ENCODE measurements around the gene MAB21L2.

The MAB21L2 gene

DNA sequence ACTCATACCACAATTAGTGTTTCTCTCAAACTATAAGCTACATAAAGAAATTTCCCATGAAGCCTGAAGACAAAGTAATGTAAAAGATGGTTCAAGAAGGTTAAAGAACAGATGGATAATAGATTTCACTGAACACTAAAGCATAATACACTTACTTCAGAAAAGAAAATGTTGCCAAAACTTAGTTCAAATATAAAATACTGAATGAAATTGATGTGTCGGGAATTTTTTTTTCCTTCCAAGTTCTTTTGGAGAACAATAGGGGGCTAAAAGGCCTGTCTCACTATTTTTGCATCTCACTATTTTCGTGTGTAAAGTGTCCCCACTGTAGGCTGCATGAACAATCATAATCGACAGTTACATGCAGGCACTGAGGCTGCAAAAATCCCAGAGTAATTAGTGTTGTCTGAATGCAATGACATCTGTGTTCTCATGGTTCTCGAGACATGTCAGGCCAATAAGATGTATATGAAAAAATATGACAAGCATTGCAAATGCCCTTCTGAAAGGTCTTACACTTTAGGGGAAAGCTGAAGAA is 11.9 kb upstream of the MAB21L2 start:
- TF ChIP-seq EZH2 (IDR thresholded peaks at IDR 0.05) (no peak), POLR2AphosphoS5 (IDR thresholded peaks at IDR 0.05; ENCODE audit: borderline replicate concordance, low read depth, low read length) (no peak)
- no peak overlapping the region for H3K27ac ChIP-seq
- H3K4me3 ChIP-seq: no peak overlapping the region
- no peak for DNase-seq (ENCODE audit: low read depth, low spot score)
- no peaks in the 10 kb centered on the region for H3K9me3 ChIP-seq (ENCODE audit: low read depth, low read length)
- H3K9ac ChIP-seq (ENCODE audit: insufficient read length): no peak overlapping the region
- H3K36me3 ChIP-seq (ENCODE audit: insufficient read depth, low read length): no peaks in the 10 kb centered on the region; the same call in 1 of the 2 replicates

DNA sequence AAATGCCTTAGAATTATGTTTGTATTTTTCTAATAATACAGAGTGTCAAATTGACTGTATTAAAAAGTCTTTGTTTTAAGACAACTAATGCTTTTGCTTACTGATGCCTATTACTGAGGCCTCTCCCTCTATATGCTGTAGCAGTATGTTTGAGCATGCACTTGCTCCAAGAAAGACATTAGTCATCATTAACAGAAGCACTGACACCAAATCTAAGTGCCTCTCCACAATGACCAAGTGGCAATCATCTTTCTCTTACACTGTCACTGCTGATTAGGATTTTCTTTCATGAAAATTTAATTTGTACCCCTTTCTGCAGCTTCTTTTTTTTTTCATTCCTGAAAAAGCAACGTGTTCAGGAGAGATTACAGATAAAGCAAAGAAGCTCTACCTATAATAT is 11.1 kb upstream of the MAB21L2 start:
- no peaks in the 10 kb centered on the region for H3K9me3 ChIP-seq (ENCODE audit: low read depth, low read length)
- TF ChIP-seq FOXP2 (optimal IDR thresholded peaks at IDR 0.05; ENCODE audit: control extremely low read depth, extremely low read length, insufficient read depth) (no peak), EZH2 (IDR thresholded peaks at IDR 0.05) (no peak), POLR2AphosphoS5 (IDR thresholded peaks at IDR 0.05; ENCODE audit: borderline replicate concordance, low read depth, low read length) (no peak)
- H3K9ac ChIP-seq (ENCODE audit: insufficient read length): no peak overlapping the region
- H3K36me3 ChIP-seq (ENCODE audit: insufficient read depth, low read length): no peaks in the 10 kb centered on the region
- H3K4me3 ChIP-seq: no peak overlapping the region
- DNase-seq (ENCODE audit: low read depth, low spot score): no peak
- H3K27ac ChIP-seq: no peak overlapping the region

DNA sequence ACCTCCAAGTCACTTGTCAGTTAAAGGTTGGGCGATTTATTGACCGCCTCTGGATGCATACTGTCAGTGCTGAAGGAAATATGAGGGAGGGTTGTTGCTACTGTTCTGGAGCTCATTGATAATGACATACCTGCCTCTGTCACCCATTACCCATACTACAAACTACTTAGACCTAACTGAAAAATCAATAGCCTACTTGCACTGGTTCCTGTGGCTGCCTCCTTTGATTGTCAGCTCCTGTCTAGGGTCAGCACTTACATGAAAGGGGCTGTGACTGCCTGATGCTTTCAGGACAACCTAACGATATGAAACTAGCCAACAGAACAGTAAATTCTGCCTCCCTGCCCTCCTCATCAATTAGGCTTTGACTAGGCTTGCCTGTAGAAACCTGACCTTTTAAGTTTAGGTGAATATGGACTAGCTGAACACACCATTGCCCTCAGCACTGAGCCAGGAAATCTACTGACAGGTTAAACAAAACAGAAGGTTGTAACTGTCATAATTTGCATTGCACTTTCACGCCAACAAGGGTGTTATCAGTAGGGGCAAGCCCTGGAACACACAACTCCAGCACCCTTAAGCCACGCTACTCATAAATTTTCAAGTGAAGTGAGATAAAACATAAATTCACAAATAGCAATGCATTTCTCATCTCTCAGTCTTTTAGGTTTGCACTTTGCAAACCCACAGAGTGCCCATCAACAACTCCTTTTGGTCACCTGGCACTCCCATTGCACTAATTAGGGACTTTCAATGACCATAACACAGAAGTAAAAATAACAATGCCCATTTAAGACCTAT is 9.0 kb upstream of the MAB21L2 start:
- Histone ChIP-seq H3K4me3 (no peak overlapping the region), H3K36me3 (ENCODE audit: insufficient read depth, low read length) (no peaks in the 10 kb centered on the region), H3K27ac (no peak overlapping the region), H3K9me3 (ENCODE audit: low read depth, low read length) (no peaks in the 10 kb centered on the region), H3K9ac (ENCODE audit: insufficient read length) (no peak overlapping the region)
- TF ChIP-seq EZH2 (IDR thresholded peaks at IDR 0.05): no peak
- no peak for TF ChIP-seq POLR2AphosphoS5 (IDR thresholded peaks at IDR 0.05; ENCODE audit: borderline replicate concordance, low read depth, low read length)
- no peak for TF ChIP-seq FOXP2 (optimal IDR thresholded peaks at IDR 0.05; ENCODE audit: control extremely low read depth, extremely low read length, insufficient read depth)
- DNase-seq (ENCODE audit: low read depth, low spot score): no peak

DNA sequence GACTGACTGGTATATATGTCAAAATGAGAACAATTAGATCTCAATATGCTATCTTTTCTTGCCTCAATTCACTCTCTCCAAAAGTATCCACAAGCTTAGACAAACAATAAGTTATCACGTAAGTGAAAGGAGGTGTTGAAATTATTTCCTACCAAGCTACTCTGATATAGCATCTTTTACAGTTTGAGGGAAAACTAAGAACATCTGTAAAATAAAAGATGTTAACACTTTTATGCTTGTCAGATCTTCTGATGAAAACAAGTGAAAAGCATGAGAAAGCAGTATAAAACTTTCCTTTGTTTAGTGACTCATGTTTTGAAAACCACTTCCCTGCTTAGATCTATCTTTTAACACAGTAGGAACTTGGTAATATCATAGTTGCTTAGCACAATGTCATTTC is 8.4 kb upstream of the MAB21L2 start:
- no peak for DNase-seq (ENCODE audit: low read depth, low spot score)
- no peak overlapping the region for H3K27ac ChIP-seq

DNA sequence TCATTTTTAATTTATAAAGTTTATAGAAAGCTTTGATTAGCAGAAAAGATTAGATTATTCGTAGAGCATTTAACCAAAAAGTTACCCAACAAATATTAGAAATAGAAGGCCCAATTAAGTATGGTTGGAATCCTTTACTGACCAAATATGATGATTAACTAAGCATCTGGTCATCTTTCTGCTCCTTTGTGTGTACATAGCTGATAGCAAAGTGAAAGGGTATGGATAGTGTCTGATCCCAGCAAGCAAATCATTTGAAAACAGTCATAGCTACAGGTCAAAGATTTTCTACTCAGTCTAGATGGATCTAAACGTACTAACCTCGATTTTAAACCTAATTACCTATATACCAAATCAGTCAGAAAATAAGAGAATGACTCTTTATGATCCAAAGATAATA is 7.3 kb upstream of the MAB21L2 start:
- Histone ChIP-seq H3K27ac (no peak overlapping the region), H3K9ac (ENCODE audit: insufficient read length) (no peak overlapping the region), H3K36me3 (ENCODE audit: insufficient read depth, low read length) (no peaks in the 10 kb centered on the region), H3K4me3 (no peak overlapping the region), H3K9me3 (ENCODE audit: low read depth, low read length) (no peaks in the 10 kb centered on the region)
- DNase-seq (ENCODE audit: low read depth, low spot score): no peak
- TF ChIP-seq FOXP2 (optimal IDR thresholded peaks at IDR 0.05; ENCODE audit: control extremely low read depth, extremely low read length, insufficient read depth): no peak
- no peak for TF ChIP-seq EZH2 (IDR thresholded peaks at IDR 0.05)
- TF ChIP-seq POLR2AphosphoS5 (IDR thresholded peaks at IDR 0.05; ENCODE audit: borderline replicate concordance, low read depth, low read length): no peak

More for the DNA sequence above, 8.4 kb upstream of the MAB21L2 start:
- Histone ChIP-seq H3K9me3 (ENCODE audit: low read depth, low read length) (no peaks in the 10 kb centered on the region), H3K36me3 (ENCODE audit: insufficient read depth, low read length) (no peaks in the 10 kb centered on the region), H3K4me3 (no peak overlapping the region), H3K9ac (ENCODE audit: insufficient read length) (no peak overlapping the region)
- no peak for TF ChIP-seq POLR2AphosphoS5 (IDR thresholded peaks at IDR 0.05; ENCODE audit: borderline replicate concordance, low read depth, low read length)
- TF ChIP-seq FOXP2 (optimal IDR thresholded peaks at IDR 0.05; ENCODE audit: control extremely low read depth, extremely low read length, insufficient read depth): no peak
- TF ChIP-seq EZH2 (IDR thresholded peaks at IDR 0.05): no peak

DNA sequence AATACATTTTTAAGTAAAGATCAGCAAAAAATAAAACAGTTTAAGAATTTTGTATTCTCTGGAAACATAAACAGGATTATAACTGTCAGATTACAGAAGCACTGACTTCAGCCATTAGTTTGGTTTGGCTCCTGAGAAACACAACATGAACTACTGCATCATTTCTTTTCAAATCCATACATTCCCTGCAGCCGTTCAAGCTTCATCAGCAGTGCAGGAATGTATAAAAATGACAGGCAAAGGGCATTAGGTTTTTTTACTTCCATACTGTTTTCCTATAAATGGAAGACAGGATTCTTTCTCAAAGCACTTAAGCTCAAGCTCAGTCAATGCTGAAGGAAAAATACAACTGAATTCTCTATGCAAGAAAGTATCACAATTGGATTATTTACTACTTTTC is 4.2 kb upstream of the MAB21L2 start:
- Histone ChIP-seq H3K36me3 (ENCODE audit: insufficient read depth, low read length) (peaks cover 2% of the 10 kb centered on the region; the same call in 1 of the 2 replicates), H3K9me3 (ENCODE audit: low read depth, low read length) (no peaks in the 10 kb centered on the region), H3K27ac (no peak overlapping the region), H3K4me3 (no peak overlapping the region), H3K9ac (ENCODE audit: insufficient read length) (no peak overlapping the region)
- no peak for DNase-seq (ENCODE audit: low read depth, low spot score)
- TF ChIP-seq EZH2 (IDR thresholded peaks at IDR 0.05) (no peak), FOXP2 (optimal IDR thresholded peaks at IDR 0.05; ENCODE audit: control extremely low read depth, extremely low read length, insufficient read depth) (no peak), POLR2AphosphoS5 (IDR thresholded peaks at IDR 0.05; ENCODE audit: borderline replicate concordance, low read depth, low read length) (no peak)

DNA sequence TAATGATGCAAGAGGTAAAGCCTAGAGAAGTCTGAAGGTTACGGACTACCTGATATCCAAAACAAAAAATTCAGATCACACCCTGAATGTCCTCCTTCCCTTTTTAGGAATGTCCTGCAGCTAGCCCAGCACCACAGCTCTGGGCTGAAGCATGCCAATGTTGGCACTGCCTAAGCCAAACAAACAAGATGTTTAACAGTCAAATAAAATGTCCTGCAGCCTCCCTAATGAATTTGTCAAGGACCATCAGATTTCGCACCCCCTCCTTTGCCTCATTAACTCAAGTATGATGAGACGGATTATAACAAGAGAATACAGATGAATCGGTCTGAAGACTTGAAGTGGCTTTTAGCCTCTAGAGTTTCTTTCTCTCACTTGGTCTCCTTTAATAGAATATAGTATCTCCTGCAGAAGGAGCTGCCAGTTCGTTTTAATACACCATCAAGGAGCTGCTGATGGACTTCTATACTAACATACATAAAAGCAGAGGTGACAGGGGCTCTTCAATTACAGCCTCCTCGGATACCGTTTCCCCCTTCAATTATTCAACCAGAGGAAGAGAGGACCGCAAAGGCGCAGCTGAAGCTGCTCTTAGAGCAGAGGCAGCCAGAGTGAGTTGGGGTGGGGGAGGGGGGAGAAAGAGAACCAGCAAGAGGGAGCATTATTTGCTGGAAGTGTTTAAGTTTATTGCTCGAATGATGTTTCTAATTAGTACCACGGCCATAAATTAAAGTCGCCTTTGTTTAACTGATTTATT is 3.0 kb upstream of the MAB21L2 start:
- no peak overlapping the region for H3K4me3 ChIP-seq
- H3K27ac ChIP-seq: no peak overlapping the region
- H3K36me3 ChIP-seq (ENCODE audit: insufficient read depth, low read length): peaks cover 12% of the 10 kb centered on the region; the same call in 1 of the 2 replicates
- no peak overlapping the region for H3K9ac ChIP-seq (ENCODE audit: insufficient read length)
- TF ChIP-seq FOXP2 (optimal IDR thresholded peaks at IDR 0.05; ENCODE audit: control extremely low read depth, extremely low read length, insufficient read depth): no peak
- no peak for TF ChIP-seq EZH2 (IDR thresholded peaks at IDR 0.05)
- no peak for TF ChIP-seq POLR2AphosphoS5 (IDR thresholded peaks at IDR 0.05; ENCODE audit: borderline replicate concordance, low read depth, low read length)
- DNase-seq (ENCODE audit: low read depth, low spot score): no peak
- no peaks in the 10 kb centered on the region for H3K9me3 ChIP-seq (ENCODE audit: low read depth, low read length)

DNA sequence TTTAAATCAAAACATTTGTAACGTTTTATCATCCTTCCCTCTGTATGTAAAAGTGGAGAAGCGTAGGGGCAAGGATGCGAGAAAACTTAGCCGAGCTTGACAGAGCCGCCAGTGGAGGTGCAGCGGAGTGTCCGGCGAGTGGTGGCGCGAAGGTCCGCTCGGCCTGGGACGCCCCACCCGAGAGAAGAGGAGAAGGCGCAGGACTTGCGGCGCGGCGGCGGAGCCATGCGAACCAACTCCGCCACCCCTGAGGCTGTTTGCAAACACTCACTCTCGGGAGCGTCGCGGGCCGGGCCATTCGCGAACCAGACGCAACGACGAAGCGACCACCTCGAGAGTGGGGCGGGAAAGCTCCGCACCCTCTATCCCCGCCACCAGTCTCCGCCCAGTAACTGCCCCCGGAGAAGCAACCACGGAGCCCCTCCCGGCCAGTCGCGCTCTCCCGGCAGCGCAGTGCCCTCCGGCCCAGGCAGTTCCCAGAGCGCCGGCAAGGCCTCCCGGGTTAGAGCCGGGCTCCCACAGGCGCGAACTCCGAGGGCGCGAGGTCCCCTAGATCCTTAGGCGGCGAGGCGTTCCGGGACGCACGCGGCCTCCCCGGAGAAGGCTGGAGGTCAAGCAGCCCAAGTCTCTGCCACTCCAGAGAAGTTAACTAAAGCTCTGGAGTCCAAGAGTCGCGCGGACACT is 2.3 kb upstream of the MAB21L2 start:
- no peaks in the 10 kb centered on the region for H3K9me3 ChIP-seq (ENCODE audit: low read depth, low read length)
- no peak overlapping the region for H3K9ac ChIP-seq (ENCODE audit: insufficient read length)
- TF ChIP-seq POLR2AphosphoS5 (IDR thresholded peaks at IDR 0.05; ENCODE audit: borderline replicate concordance, low read depth, low read length): no peak
- TF ChIP-seq EZH2 (IDR thresholded peaks at IDR 0.05): no peak
- no peak for TF ChIP-seq FOXP2 (optimal IDR thresholded peaks at IDR 0.05; ENCODE audit: control extremely low read depth, extremely low read length, insufficient read depth)
- no peak overlapping the region for H3K27ac ChIP-seq
- no peak overlapping the region for H3K4me3 ChIP-seq
- DNase-seq (ENCODE audit: low read depth, low spot score): no peak
- H3K36me3 ChIP-seq (ENCODE audit: insufficient read depth, low read length): peaks cover 14% of the 10 kb centered on the region; the same call in 1 of the 2 replicates
